ENCODE measurements around the gene FBH1. TPM values are rescaled to one million over a fixed set of nuclear protein-coding genes. Genes with fewer than 3 reads are reported as not detected.
"Not testable (repeated sequence)": the region's sequence is repeated elsewhere in the genome, so short reads cannot be mapped to it uniquely, and the experiment has no call there.

The FBH1 gene
- total RNA-seq, 1 experiment from 2014 or later: 75.8 TPM

- in situ Hi-C loops (cut with HindIII; ENCODE audit: low pct_unique_long_range_greater_than_20kb, low sequenced_read_pairs); DNase-seq (ENCODE audit: low read depth, low spot score): not testable (repeated sequence)
Observed at GRCh38 chr10:5868383-5868782, 21.7 kb upstream of the FBH1 start.

GRCh38 chr10:5869156-5869555 is 20.9 kb upstream of the FBH1 start:
- DNase-seq (ENCODE audit: low read depth, low spot score): no peak
- in situ Hi-C loops (cut with HindIII; ENCODE audit: low pct_unique_long_range_greater_than_20kb, low sequenced_read_pairs): no loop called here

DNA sequence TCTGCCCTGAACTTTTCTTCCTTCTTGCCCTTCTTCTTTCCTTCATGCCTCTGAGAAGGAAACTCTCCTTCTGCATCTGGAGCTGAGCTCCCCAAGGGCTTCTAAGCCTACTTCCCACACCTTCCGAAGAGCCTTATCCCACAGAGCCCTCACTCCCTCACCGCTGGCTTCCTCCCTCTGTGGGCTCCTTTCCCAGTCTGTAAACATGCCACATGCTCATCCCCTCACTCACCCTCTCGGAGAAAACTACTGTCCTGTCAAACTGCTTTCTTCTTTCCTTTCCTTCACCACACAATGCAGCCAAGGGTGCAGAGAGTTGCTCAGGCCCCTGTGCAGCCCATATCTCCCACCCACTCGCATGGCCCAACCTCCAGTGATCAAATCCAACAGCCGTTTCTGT is 18.4 kb upstream of the FBH1 start:
- in situ Hi-C loops (cut with HindIII; ENCODE audit: low pct_unique_long_range_greater_than_20kb, low sequenced_read_pairs): no loop called here
- DNase-seq (ENCODE audit: low read depth, low spot score): no peak

- peak; percentile 72 for DNase-seq (ENCODE audit: low read depth, low spot score)
- in situ Hi-C loops (cut with HindIII; ENCODE audit: low pct_unique_long_range_greater_than_20kb, low sequenced_read_pairs): no loop called here
Observed at GRCh38 chr10:5873515-5873995, 16.5 kb upstream of the FBH1 start.

DNA sequence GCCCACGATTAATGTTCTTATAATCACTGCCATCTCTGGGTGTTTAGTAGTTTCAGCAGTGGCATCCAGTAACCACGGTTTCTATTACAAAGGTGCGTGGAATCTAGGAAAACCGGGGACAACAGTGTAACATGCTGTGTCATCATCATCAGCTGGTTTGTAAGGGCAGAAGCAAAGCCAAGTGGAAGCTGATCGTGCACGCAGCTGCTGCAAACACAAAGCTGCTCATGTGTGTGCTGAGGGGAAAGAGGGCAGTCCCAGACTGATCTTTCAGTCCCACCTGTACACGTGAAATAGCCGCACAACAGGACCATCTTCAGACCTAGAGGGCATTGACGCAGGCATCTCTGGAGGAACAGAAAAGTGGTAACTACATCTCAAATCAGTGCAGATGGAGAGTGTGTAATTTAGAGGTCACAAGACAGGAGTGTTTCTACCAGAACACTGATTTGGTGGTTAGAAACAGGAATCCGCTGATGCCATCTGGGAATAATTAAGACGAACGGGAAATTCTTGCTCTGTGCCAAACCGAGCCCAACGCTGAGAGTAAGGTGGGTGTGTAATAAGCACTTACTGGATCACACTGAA is 13.8 kb upstream of the FBH1 start:
- peak; percentile 51 for DNase-seq (ENCODE audit: low read depth, low spot score)

GRCh38 chr10:5877041-5877440 is 13.0 kb upstream of the FBH1 start:
- in situ Hi-C loops (cut with HindIII; ENCODE audit: low pct_unique_long_range_greater_than_20kb, low sequenced_read_pairs); DNase-seq (ENCODE audit: low read depth, low spot score): not testable (repeated sequence)

More for the DNA sequence above, 13.8 kb upstream of the FBH1 start:
- in situ Hi-C loops (cut with HindIII; ENCODE audit: low pct_unique_long_range_greater_than_20kb, low sequenced_read_pairs): no loop called here

GRCh38 chr10:5882961-5883360 is 7.1 kb upstream of the FBH1 start:
- DNase-seq (ENCODE audit: low read depth, low spot score): no peak
- in situ Hi-C loops (cut with HindIII; ENCODE audit: low pct_unique_long_range_greater_than_20kb, low sequenced_read_pairs): no loop called here

DNA sequence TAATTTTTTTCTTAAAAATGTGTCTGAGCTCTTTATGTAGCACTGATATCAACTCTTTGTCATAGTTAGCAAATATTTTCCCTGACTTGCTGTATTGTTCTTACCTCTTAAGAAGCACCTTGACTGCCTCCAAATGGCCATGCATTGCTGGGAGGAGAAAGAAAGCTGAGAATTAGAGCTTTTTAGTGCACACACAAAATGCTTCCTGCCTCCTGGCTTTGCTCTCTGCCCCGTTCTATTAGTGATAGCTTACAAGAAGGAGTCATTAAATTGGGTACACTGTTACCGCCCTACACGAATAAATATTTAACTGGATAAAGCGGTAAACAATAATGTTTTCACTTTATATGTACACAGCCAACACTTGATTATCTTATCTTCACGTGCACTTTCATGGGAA is 4.4 kb upstream of the FBH1 start:
- DNase-seq (ENCODE audit: low read depth, low spot score): no peak
- in situ Hi-C loops (cut with HindIII; ENCODE audit: low pct_unique_long_range_greater_than_20kb, low sequenced_read_pairs): no loop called here

GRCh38 chr10:5887029-5887428 is 3.0 kb upstream of the FBH1 start:
- DNase-seq (ENCODE audit: low read depth, low spot score): no peak
- in situ Hi-C loops (cut with HindIII; ENCODE audit: low pct_unique_long_range_greater_than_20kb, low sequenced_read_pairs): no loop called here

DNA sequence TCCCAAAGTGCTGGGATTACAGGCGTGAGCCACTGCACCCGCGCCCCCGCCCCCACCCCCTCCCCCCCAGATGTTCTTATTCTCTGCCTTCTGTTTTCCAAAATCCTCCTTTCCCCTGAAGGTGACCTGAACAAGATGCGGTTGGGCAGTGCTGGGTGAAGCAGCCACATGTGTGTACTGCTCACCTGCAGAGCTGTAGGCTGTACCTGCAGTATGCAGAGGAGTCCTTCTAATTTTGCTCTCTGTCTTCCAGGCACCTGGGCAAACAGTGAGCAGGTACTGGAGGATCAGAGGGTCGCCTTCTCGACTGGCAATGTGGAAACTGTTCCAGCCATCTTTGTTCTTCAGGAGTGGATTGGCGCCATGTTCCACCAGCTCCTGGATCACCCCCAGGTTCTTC is 2.4 kb upstream of the FBH1 start:
- no peak for DNase-seq (ENCODE audit: low read depth, low spot score)
- in situ Hi-C loops (cut with HindIII; ENCODE audit: low pct_unique_long_range_greater_than_20kb, low sequenced_read_pairs): no loop called here

DNA sequence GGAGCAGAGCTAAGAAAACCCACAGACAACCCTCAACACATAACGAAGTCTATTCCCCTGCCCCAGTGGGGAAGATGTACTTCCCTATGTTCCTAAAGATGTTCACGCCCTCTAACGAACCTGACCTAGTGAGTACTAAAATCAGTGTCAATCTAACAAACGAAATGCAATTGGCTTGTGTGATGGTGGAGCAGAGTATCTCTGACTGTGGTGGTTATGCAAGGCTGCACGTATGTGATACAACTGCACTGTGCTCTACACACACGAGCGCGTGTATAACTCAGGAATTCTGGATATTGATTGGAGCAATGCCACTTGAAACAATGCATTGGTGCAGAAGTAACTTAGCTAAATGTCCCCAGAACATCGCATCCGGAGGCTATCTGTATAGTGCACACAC is 1.7 kb upstream of the FBH1 start:
- in situ Hi-C loops (cut with HindIII; ENCODE audit: low pct_unique_long_range_greater_than_20kb, low sequenced_read_pairs): no loop called here
- no peak for DNase-seq (ENCODE audit: low read depth, low spot score)

- in situ Hi-C loops (cut with HindIII; ENCODE audit: low pct_unique_long_range_greater_than_20kb, low sequenced_read_pairs): no loop called here
- DNase-seq (ENCODE audit: low read depth, low spot score): no peak
Observed at GRCh38 chr10:5888843-5889623, 1.0 kb upstream of the FBH1 start.

DNA sequence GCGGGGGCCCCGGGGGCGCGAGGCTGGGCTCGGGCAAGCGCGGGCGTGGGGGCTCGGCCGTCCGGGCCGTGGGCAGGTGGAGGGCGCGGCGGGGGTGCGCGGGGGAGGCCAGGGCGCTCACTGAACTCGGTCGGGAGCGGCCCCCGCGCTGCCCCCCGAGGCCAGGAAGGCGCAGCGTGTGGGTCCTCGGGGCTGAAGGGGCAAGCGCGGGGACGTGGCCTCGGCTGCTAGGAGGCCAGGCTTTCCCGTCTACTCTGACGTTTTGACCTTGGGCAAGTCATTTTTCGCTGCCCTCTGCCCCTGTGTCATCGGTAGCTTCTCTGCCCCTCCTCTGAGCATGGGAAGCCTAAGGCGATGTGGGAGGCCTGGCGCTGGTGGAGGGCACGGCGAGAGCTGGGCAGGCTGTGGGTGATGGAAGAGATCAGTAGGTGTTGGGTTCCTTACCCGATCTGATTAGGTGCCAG is 441 bp downstream of the FBH1 start:
- no peak for DNase-seq (ENCODE audit: low read depth, low spot score)
- in situ Hi-C loops (cut with HindIII; ENCODE audit: low pct_unique_long_range_greater_than_20kb, low sequenced_read_pairs): no loop called here

- no peak for DNase-seq (ENCODE audit: low read depth, low spot score)
- in situ Hi-C loops (cut with HindIII; ENCODE audit: low pct_unique_long_range_greater_than_20kb, low sequenced_read_pairs): no loop called here
Observed at GRCh38 chr10:5891009-5891408, 966 bp downstream of the FBH1 start.

DNA sequence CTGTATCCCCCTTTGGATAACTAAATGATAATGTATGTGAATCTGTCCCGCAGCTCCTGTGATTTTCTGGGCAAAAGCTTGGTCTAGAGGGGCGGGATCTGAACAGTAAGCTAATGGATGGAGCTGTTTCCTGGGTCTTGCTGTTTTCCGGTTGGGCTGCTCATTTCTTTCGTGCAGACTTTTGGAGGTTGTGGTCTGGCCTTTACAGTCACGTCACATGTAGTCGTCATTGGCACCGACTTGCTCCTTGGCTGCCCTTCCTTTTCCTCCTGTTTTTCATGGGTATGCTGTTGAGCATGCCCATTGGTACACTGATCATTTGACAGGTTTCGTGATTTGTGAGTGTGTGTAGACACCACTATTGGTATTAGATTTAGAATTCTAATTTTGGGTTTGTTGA is 2.0 kb downstream of the FBH1 start:
- in situ Hi-C loops (cut with HindIII; ENCODE audit: low pct_unique_long_range_greater_than_20kb, low sequenced_read_pairs): no loop called here

GRCh38 chr10:5893321-5893720 is 3.3 kb downstream of the FBH1 start:
- no peak for DNase-seq (ENCODE audit: low read depth, low spot score)
- in situ Hi-C loops (cut with HindIII; ENCODE audit: low pct_unique_long_range_greater_than_20kb, low sequenced_read_pairs): no loop called here

More for the DNA sequence above, 2.0 kb downstream of the FBH1 start:
- peak; percentile 79 for DNase-seq (ENCODE audit: low read depth, low spot score)

DNA sequence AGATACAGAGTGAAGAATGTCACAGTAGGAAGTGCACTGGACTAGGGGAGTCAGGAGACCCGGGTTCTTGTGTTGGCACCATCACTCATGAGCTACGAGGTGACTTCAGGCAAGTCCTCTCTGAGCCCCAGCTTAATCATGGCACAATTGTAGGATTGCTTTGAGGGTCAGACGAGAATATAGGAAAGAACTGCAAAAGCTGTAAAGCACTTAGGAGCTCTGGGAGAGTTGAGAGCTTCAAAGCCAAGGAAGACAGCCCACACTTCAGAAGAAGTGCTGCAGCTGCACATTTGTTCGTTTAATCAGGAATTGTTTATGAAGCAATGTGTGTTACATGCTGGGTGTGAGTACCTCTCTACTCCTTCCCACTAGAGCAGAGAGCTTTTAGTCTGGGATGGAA is 4.4 kb downstream of the FBH1 start:
- DNase-seq (ENCODE audit: low read depth, low spot score): no peak
- in situ Hi-C loops (cut with HindIII; ENCODE audit: low pct_unique_long_range_greater_than_20kb, low sequenced_read_pairs): no loop called here

DNA sequence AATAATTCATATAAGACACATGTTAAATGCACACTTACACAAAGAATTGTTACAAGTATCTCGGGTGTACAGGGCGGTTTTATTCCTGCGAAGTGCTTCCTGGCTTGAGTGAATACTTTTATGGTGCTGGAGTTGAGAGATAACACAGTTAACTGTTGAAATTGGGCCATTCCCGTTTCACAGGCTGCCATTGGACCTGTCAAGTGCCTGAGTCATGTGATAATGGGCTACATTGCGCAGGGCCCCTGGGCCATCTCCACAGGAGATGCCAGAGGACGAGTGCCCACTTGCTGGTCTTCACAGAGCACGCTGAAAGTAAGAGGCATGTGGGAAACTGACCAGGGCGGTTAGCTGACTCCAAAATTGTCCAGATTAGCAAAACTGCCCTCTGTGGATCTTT is 4.8 kb downstream of the FBH1 start:
- DNase-seq (ENCODE audit: low read depth, low spot score): no peak
- in situ Hi-C loops (cut with HindIII; ENCODE audit: low pct_unique_long_range_greater_than_20kb, low sequenced_read_pairs): no loop called here

DNA sequence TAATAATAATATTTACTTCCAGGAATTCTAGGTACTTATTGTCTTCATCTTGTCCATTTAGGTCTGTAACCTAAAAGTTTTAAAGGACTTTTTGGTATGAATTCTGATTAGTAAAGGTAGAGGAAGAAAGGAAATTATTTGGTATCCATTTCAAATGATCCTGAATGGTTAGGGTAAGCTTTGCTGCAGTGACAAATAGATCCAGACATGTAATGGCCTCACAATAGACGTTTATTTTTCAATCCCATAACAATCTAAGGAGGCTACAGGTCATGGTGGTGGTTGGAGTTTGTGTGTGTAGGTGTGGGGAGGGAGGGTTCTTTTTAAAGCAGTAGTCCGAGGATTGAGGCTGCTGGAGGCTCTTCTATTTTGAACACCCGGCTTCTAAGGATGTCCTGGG is 5.3 kb downstream of the FBH1 start:
- no peak for DNase-seq (ENCODE audit: low read depth, low spot score)
- in situ Hi-C loops (cut with HindIII; ENCODE audit: low pct_unique_long_range_greater_than_20kb, low sequenced_read_pairs): no loop called here
